ENCODE results near the gene LRMDA.

Gene LRMDA

DNA sequence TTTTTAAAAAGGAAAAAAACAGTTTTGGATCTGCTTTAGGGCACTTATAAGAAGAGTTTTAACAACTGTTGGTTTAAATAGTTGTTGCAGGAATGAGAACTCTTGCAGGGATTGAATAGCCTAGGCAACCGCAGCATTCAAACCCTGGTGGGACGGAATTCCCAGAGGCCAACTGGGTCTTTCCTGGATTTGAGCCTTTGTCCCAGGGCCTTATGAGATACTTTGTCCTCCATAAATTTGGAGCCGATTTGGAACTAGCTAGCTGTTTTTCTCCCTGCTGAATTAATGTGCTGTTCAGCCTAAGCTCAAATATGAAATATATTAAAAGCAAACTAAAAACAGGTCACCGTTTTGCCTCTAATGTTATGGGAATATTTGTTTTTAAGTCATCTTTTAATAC is 109.6 kb downstream of the LRMDA start:
- no peaks in the 10 kb centered on the region for H3K79me2 ChIP-seq (ENCODE audit: control insufficient read depth, insufficient read depth, low read length, unreplicated experiment)
- no peaks in the 10 kb centered on the region for H3K36me3 ChIP-seq (ENCODE audit: insufficient read depth, low read length)
- no peaks in the 10 kb centered on the region for H3K27me3 ChIP-seq (ENCODE audit: insufficient read depth, low read length)
- no peak overlapping the region for H2AFZ ChIP-seq (ENCODE audit: low read length, unreplicated experiment)
- H3K4me3 ChIP-seq (ENCODE audit: low read depth, low read length), result no peak overlapping the region
- peaks cover 25% of the 10 kb centered on the region for H3K4me1 ChIP-seq (ENCODE audit: control insufficient read depth, insufficient read depth, low read length, unreplicated experiment)
- no peak overlapping the region for H3K27ac ChIP-seq (ENCODE audit: low read depth, low read length)

DNA sequence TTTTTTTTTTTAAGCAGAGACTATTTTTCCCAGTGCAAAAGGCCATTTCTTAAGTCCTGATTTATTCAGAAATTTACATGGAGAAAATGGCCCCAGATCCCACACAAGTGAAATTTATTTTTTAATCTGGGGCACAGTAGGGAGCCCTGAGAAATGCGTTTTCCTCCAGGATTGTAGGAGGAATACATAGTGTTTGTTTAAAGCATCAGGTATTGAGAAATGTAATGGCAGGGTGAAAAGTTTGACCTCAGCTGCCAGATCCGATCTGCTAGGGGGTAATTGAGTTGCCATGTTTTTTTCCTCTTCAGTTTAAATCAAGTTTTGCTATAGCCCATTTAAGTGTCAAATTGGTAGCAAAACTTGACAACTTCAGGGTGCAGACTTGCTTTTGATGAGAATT is 110.0 kb downstream of the LRMDA start:
- Histone ChIP-seq H3K27ac (ENCODE audit: low read depth, low read length) (no peak overlapping the region), H3K79me2 (ENCODE audit: control insufficient read depth, insufficient read depth, low read length, unreplicated experiment) (no peaks in the 10 kb centered on the region), H3K4me3 (ENCODE audit: low read depth, low read length) (no peak overlapping the region), H3K4me1 (ENCODE audit: control insufficient read depth, insufficient read depth, low read length, unreplicated experiment) (peaks cover 29% of the 10 kb centered on the region), H3K27me3 (ENCODE audit: insufficient read depth, low read length) (no peaks in the 10 kb centered on the region), H3K36me3 (ENCODE audit: insufficient read depth, low read length) (no peaks in the 10 kb centered on the region), H2AFZ (ENCODE audit: low read length, unreplicated experiment) (no peak overlapping the region)

DNA sequence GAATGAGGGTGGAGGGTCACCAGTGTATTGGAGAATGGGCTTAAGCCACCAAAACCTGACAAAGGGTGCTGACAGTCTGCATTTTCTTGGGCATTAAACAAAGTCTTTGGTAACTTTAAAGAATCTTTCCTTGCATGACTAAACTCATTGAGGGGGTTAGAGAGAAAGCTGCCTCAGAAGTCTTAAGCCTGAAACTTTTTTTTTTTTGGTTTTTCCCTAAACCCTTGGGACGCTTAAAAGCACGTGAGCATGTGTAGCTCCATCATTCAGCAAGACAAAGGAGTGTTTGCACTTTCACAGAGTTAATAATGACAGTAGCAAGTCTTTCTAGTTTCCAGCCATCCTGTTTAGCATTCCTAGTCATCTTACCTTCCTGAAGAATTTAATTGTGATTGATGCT is 110.7 kb downstream of the LRMDA start:
- Histone ChIP-seq H2AFZ (ENCODE audit: low read length, unreplicated experiment) (no peak overlapping the region), H3K27me3 (ENCODE audit: insufficient read depth, low read length) (no peaks in the 10 kb centered on the region), H3K27ac (ENCODE audit: low read depth, low read length) (no peak overlapping the region), H3K4me3 (ENCODE audit: low read depth, low read length) (no peak overlapping the region), H3K36me3 (ENCODE audit: insufficient read depth, low read length) (no peaks in the 10 kb centered on the region), H3K79me2 (ENCODE audit: control insufficient read depth, insufficient read depth, low read length, unreplicated experiment) (no peaks in the 10 kb centered on the region), H3K4me1 (ENCODE audit: control insufficient read depth, insufficient read depth, low read length, unreplicated experiment) (peaks cover 34% of the 10 kb centered on the region)

DNA sequence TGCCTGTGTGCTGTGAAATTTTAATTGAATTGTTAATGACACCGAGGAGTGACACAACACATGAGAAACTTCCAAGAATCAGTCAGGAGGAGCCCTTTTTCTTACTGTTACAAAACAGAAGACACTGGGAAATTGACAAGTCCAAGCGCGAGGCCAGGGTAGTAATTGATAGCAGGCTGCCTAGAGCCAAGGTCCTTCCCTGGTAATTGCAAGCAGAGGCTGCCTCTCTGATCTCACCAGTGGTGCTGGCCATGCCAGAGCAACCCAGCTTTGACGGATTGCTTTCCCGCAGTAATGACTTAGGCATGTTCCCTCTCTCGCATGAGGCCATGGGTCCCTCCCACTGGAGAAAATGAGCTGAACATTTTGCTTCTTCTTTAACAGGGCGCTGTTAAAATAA is 111.5 kb downstream of the LRMDA start:
- H3K79me2 ChIP-seq (ENCODE audit: control insufficient read depth, insufficient read depth, low read length, unreplicated experiment), result no peaks in the 10 kb centered on the region
- no peaks in the 10 kb centered on the region for H3K36me3 ChIP-seq (ENCODE audit: insufficient read depth, low read length)
- no peaks in the 10 kb centered on the region for H3K27me3 ChIP-seq (ENCODE audit: insufficient read depth, low read length)
- H3K4me1 ChIP-seq (ENCODE audit: control insufficient read depth, insufficient read depth, low read length, unreplicated experiment), result peaks cover 42% of the 10 kb centered on the region
- no peak overlapping the region for H3K27ac ChIP-seq (ENCODE audit: low read depth, low read length)
- H2AFZ ChIP-seq (ENCODE audit: low read length, unreplicated experiment), result peak overlapping the region; percentile 28
- no peak overlapping the region for H3K4me3 ChIP-seq (ENCODE audit: low read depth, low read length)

- Histone ChIP-seq H3K4me1 (ENCODE audit: control insufficient read depth, insufficient read depth, low read length, unreplicated experiment) (peaks cover 45% of the 10 kb centered on the region), H2AFZ (ENCODE audit: low read length, unreplicated experiment) (no peak overlapping the region)
These were observed 113.0 kb downstream of the LRMDA start for GRCh38 chr10:75544386-75544785.

GRCh38 chr10:75544993-75545706 is 113.7 kb downstream of the LRMDA start:
- no peaks in the 10 kb centered on the region for H3K36me3 ChIP-seq (ENCODE audit: insufficient read depth, low read length)
- H3K27me3 ChIP-seq (ENCODE audit: insufficient read depth, low read length), result no peaks in the 10 kb centered on the region
- no peak overlapping the region for H3K27ac ChIP-seq (ENCODE audit: low read depth, low read length)
- peaks cover 45% of the 10 kb centered on the region for H3K4me1 ChIP-seq (ENCODE audit: control insufficient read depth, insufficient read depth, low read length, unreplicated experiment)
- H3K4me3 ChIP-seq (ENCODE audit: low read depth, low read length), result no peak overlapping the region
- H2AFZ ChIP-seq (ENCODE audit: low read length, unreplicated experiment), result no peak overlapping the region
- no peaks in the 10 kb centered on the region for H3K79me2 ChIP-seq (ENCODE audit: control insufficient read depth, insufficient read depth, low read length, unreplicated experiment)

More at GRCh38 chr10:75544386-75544785, 113.0 kb downstream of the LRMDA start:
- Histone ChIP-seq H3K4me3 (ENCODE audit: low read depth, low read length) (no peak overlapping the region), H3K36me3 (ENCODE audit: insufficient read depth, low read length) (no peaks in the 10 kb centered on the region), H3K27me3 (ENCODE audit: insufficient read depth, low read length) (no peaks in the 10 kb centered on the region), H3K27ac (ENCODE audit: low read depth, low read length) (no peak overlapping the region), H3K79me2 (ENCODE audit: control insufficient read depth, insufficient read depth, low read length, unreplicated experiment) (no peaks in the 10 kb centered on the region)

DNA sequence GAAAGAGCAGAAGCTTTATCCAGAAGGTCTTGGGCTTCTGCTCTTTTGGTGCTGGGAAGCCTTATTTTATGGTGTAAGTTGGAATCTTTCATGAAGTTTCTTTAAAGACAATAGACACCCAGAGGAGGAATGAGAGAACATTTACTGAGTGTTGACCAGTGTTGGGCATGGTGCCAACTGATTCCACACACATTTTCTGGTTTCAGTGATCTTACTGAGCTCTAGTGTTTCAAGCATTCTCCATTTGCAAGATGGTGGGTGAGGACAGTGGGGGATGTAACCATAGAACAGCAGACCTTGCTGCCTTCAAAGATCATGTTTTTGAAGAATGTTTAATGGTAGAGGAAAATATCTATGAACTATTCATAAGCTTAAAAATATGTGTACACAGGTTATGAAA is 114.6 kb downstream of the LRMDA start:
- H2AFZ ChIP-seq (ENCODE audit: low read length, unreplicated experiment), result no peak overlapping the region

DNA sequence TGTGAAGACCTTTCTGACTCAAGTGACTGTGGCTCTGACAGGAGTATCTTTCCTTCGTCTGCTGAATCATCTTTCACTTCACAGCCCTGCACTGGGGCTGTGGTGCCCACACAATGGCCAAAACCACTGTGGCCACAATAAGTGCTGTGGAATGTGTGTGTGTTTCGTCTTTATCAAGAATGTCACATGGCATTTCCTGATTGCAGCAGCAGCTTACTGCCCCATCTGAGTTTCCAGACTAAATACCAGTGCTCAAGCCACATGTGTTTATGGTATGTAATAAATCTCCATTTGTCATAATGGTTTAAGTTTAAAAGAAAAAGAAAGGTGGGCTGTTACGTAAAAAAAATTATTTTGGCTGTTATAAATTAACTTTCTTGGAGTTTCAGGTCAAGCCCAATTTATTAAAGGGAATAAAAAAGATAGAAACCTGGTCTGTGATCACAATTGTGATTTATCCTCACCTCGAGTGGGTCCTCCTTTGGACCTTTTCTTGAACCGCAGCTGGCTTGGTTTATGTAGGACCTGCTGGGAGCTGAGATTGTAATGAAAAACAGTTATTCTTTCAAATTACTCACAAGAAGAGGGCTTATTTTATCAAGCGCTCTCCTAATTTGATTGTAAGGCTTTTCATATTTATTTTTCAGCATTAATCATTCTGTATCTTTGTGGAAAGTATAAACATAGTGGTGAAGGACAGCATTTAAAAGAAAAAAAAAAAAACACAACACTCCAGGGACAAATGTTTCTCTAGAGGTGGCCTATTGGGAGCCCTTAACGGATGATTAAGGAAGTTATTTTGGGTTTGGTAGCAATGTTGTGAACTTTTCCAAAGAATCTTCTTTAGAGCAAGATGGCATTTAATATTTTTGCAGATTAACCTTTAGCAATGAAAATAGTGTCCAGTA is 116.2 kb downstream of the LRMDA start:
- peak overlapping the region; percentile 52 for H3K27ac ChIP-seq (ENCODE audit: low read depth, low read length)
- H3K27me3 ChIP-seq (ENCODE audit: insufficient read depth, low read length), result no peaks in the 10 kb centered on the region
- peaks cover 44% of the 10 kb centered on the region for H3K4me1 ChIP-seq (ENCODE audit: control insufficient read depth, insufficient read depth, low read length, unreplicated experiment)
- no peak overlapping the region for H2AFZ ChIP-seq (ENCODE audit: low read length, unreplicated experiment)
- no peak overlapping the region for H3K4me3 ChIP-seq (ENCODE audit: low read depth, low read length)
- H3K36me3 ChIP-seq (ENCODE audit: insufficient read depth, low read length), result no peaks in the 10 kb centered on the region
- H3K79me2 ChIP-seq (ENCODE audit: control insufficient read depth, insufficient read depth, low read length, unreplicated experiment), result no peaks in the 10 kb centered on the region

More for the DNA sequence above, 114.6 kb downstream of the LRMDA start:
- H3K4me3 ChIP-seq (ENCODE audit: low read depth, low read length), result no peak overlapping the region
- no peaks in the 10 kb centered on the region for H3K27me3 ChIP-seq (ENCODE audit: insufficient read depth, low read length)
- H3K79me2 ChIP-seq (ENCODE audit: control insufficient read depth, insufficient read depth, low read length, unreplicated experiment), result no peaks in the 10 kb centered on the region
- H3K4me1 ChIP-seq (ENCODE audit: control insufficient read depth, insufficient read depth, low read length, unreplicated experiment), result peaks cover 45% of the 10 kb centered on the region
- H3K36me3 ChIP-seq (ENCODE audit: insufficient read depth, low read length), result no peaks in the 10 kb centered on the region
- no peak overlapping the region for H3K27ac ChIP-seq (ENCODE audit: low read depth, low read length)

- H3K27me3 ChIP-seq (ENCODE audit: insufficient read depth, low read length), result no peaks in the 10 kb centered on the region
- peaks cover 41% of the 10 kb centered on the region for H3K4me1 ChIP-seq (ENCODE audit: control insufficient read depth, insufficient read depth, low read length, unreplicated experiment)
- H3K36me3 ChIP-seq (ENCODE audit: insufficient read depth, low read length), result no peaks in the 10 kb centered on the region
- no peak overlapping the region for H3K4me3 ChIP-seq (ENCODE audit: low read depth, low read length)
- no peak overlapping the region for H2AFZ ChIP-seq (ENCODE audit: low read length, unreplicated experiment)
- H3K27ac ChIP-seq (ENCODE audit: low read depth, low read length), result no peak overlapping the region
- H3K79me2 ChIP-seq (ENCODE audit: control insufficient read depth, insufficient read depth, low read length, unreplicated experiment), result no peaks in the 10 kb centered on the region
These were observed 116.9 kb downstream of the LRMDA start for GRCh38 chr10:75548356-75548755.

GRCh38 chr10:75550191-75550590 is 118.8 kb downstream of the LRMDA start:
- Histone ChIP-seq H3K4me1 (ENCODE audit: control insufficient read depth, insufficient read depth, low read length, unreplicated experiment) (peaks cover 26% of the 10 kb centered on the region), H3K27ac (ENCODE audit: low read depth, low read length) (no peak overlapping the region), H3K27me3 (ENCODE audit: insufficient read depth, low read length) (no peaks in the 10 kb centered on the region), H3K79me2 (ENCODE audit: control insufficient read depth, insufficient read depth, low read length, unreplicated experiment) (no peaks in the 10 kb centered on the region), H3K36me3 (ENCODE audit: insufficient read depth, low read length) (no peaks in the 10 kb centered on the region), H3K4me3 (ENCODE audit: low read depth, low read length) (no peak overlapping the region), H2AFZ (ENCODE audit: low read length, unreplicated experiment) (no peak overlapping the region)

GRCh38 chr10:75552171-75552570 is 120.7 kb downstream of the LRMDA start:
- Histone ChIP-seq H3K4me1 (ENCODE audit: control insufficient read depth, insufficient read depth, low read length, unreplicated experiment) (peaks cover 10% of the 10 kb centered on the region), H2AFZ (ENCODE audit: low read length, unreplicated experiment) (no peak overlapping the region), H3K27ac (ENCODE audit: low read depth, low read length) (no peak overlapping the region), H3K79me2 (ENCODE audit: control insufficient read depth, insufficient read depth, low read length, unreplicated experiment) (no peaks in the 10 kb centered on the region), H3K27me3 (ENCODE audit: insufficient read depth, low read length) (no peaks in the 10 kb centered on the region), H3K4me3 (ENCODE audit: low read depth, low read length) (no peak overlapping the region), H3K36me3 (ENCODE audit: insufficient read depth, low read length) (no peaks in the 10 kb centered on the region)

Data from ACC112 (cell line).